GM12873 (cell line): Measurements from ENCODE around the gene STIL.

Source experiments
- CTCF ChIP-seq: IDR thresholded peaks from 2 replicates; pipeline ENCODE4 v1.5.1; 2012; ENCODE audit warnings: low read depth, mild to moderate bottlenecking, moderate library complexity, low read length, control low read depth; ENCODE audit not compliant: insufficient read depth; ENCODE audit errors: missing control alignments

Gene STIL

GRCh38 chr1:47201179-47201578, 112.8 kb downstream of the STIL start:
- no peak for TF ChIP-seq CTCF
